DMS79 treated with DMSO at 0.1 percent for 48 hours (cell line): ENCODE results near the gene NBAS.

ENCODE experiments used
- DNase-seq: peaks from one replicate; lab custom pipeline; 2025; lab: John Stamatoyannopoulos, UW

NBAS gene

DNA sequence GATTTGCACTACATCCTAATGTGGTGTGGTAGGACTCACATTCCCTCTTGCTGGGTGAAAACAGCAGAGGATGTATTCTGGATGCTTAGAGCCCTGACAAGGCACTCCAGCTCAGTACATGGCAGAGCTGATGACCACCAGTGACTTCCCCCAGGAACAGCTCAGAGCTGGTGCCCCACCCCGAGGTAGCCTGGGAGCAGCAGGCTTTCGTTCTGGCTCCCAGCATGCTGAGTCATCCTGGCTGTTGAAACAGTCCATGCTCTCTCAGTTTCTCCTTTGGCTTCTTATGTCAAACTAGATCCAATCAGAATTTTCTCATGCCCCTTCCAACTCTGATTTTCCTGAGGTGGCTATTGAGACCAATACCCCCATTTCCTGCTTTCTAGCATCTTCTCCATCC, 438.2 kb downstream of the NBAS start:
- DNase-seq, result no peak

DNA sequence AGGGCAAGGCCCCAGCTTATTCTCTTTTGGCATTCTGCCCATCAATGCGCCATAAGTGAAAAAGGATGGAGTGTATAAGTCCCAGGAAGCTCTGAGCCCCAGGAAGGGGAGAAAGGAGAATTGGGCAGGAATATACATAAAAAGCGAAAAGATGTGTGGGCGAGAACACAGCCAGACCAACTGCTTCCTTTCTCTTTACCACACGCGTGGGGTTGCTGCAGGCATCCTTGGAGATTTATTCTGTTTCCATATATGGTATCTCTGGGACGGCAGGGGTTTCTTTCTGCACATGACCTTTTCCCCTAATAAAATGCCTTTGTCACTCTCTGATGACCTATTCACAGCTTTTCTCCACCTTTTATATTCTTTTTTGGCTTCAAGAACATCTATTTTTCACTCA, 440.5 kb downstream of the NBAS start:
- DNase-seq, result no peak

DNA sequence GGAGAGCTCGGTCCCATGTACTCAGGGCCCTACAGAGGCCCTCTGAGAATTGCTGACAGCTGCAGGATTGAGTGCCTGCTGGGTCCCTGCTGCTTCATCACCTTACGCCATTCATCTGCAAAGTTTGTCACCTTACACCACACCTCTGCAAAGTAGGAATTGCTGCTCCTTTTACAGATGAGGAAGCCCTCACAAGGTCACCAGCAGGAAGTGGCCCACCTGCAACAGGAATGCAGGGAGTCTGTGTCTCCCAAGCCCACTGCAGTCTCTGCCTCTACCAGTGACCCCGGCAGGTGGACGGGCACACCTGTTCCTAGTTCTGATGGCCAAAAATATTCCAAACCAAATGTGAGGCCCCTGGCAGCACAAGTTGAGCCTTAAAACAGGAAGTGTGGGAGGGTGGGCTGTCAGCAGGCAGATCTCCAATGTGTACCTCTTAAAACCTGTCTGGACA, 441.4 kb downstream of the NBAS start:
- DNase-seq, result no peak

DNA sequence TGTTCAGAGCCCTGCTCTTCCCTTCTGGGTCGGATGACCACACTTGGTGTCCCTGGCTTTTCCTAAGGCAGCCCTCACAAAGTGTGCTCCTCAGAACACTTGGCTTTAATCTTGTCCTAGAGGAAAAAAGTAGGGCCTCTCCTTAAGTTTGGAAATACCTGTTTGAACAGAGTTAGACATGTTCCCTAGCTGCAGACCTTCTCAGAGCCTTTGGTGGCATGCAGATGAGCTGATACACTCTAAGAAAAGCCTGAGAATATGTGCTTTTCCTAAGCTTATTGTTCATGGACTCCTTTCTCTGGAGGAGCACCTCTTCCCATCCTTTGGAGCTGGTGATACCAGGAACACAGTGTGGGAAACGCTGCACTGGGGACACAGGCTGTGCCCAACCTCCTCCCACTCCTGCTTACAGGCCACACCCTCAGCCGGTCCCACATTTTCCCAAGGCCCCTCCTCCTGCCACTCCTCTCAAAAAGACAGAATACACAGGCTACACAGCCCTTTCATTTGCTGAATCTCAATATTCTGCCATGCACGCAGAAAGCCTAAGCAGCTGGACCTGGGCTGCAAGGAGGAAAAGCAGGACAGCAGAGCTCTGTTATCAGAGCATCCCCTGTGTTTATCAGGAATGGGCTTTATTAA, 443.6 kb downstream of the NBAS start:
- DNase-seq, result no peak
